Measurements from ENCODE around the gene SPINK14.

GRCh38 chr5:148146487-148146886 lies 21.9 kb upstream of the SPINK14 start:
- TF ChIP-seq POLR2A (IDR thresholded peaks at IDR 0.05; ENCODE audit: low read depth, low read length), result no peak
- TF ChIP-seq POLR2AphosphoS5 (IDR thresholded peaks at IDR 0.05; ENCODE audit: low read depth, low read length), result no peak
- no peak for TF ChIP-seq PAX5 (IDR thresholded peaks at IDR 0.05; ENCODE audit: insufficient read depth, low read length, severe bottlenecking)
- no peak for TF ChIP-seq TAF1 (IDR thresholded peaks at IDR 0.05; ENCODE audit: low read depth, low read length)

All from GM12891 (cell line).